ENCODE measurements around the gene KPNA3.

The KPNA3 gene

DNA sequence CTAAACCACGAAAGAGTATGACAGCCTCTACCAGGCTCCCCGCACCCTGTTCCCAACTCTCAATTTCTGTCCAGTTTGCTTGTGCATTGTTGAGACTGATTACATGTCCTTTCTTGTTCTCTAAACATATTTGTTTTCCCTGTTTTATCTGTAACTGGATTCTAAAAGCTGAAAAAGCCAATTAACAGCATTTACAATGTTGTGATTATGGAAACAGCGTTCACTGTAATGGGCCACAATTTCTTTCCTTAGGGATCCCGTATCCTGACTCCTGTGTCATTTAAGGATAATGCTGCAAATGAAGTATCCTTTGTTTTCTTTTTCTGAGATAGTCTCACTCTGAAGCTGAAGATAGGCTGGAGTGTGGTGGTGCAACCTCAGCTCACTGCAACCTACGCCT is 121.7 kb downstream of the KPNA3 start:
- no peak for DNase-seq

DNA sequence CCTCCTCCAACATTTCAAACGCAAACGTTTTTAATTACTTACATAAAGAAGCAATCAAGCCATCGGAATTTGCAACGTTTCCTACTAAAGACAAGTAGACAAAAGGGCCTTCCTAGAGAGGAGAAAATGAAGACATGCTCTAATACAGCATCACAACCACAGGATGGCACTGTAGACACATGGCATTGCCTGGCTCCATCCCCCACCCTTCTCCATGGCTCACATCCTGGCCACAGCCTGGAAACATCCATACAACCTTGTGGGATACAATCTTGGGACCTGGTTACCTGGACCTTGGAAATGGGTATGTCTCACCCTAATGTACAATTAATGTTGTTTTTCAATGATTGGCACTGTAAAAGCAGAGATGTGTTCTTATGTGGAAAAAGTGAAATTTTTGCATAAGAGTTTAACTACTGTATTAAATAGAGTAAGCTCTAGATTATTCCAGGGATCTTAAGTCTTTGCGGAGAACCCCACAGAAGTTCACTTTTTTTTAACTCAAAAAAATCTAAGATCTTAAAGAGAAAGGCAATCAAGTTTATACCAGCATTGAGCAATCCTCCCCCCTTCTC is 122.7 kb downstream of the KPNA3 start:
- DNase-seq = no peak

DNA sequence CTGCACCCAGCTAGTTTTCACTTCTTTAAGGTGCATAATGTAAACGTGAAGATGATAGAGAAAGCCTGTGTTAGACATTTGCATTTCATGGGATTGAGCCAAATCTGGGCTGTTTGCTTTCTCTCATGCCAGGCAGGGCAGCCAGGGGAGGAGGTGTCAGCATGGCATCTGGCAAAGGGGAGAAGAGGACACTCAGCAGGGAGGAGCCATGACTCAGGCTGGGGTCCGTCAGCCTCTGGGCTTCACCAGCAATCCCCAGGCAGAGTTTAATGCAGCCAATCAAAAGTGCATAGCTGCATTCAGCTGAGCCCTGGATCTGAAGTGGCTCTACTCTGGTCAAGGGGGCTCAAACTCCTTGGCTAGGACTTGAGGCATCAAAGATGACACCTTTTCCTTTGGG is 124.7 kb downstream of the KPNA3 start:
- no peak for DNase-seq

DNA sequence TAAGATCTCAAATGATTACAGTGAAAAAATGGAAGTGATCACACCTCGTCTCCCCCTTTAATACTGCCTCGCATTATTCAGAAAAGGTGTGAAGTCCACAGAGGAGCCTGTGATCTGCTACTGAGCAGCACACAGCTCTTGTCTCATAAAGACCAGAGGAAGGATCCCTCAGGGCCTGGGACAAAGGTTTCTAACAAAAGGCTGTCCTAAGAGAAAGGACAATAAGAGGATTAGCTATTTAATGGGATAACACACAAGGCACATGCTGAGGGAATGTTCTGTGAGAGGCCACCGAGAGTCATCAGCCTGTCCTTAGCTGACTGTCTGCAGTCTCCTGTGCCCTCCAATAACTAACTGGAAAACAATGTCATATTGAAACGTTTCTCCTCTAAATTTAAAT is 127.9 kb downstream of the KPNA3 start:
- DNase-seq = no peak

DNA sequence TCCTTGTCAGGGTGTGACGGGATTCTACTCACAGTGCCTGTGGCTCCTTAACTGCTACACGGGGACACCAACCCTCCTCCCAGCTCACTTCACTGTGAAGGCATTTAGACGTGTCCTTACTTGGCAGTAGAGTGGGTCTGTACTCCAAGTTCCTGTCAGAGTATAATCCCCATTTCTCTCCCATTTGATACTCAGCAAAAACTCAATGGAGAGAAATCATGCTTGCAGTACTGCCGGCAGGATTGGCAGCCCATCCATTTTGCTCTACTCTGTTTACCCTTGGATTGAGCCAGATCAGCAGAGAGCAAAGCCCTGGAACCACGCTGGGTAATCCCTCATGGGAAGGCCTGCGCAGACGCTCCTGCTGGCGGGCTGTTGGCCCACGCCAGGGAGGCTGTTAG is 135.2 kb downstream of the KPNA3 start:
- DNase-seq = no peak

DNA sequence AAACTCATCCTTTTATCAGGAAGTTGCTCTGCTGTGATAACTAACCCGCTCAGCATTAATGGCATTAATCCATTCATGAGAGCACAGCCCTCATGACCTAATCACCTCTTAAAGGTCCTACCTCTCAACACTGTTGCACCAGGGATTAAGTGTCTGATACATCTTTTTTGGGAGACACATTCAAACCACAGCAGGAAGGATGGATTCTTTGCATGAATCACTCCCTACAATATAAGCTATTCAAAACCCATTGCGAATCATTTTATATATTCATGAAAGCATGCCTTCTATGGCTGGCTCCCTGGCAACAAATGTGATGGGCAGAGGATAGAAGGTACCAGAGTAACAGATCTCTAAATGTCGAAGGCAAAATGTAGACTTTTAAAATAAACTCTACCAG is 136.6 kb downstream of the KPNA3 start:
- no peak for DNase-seq

DNA sequence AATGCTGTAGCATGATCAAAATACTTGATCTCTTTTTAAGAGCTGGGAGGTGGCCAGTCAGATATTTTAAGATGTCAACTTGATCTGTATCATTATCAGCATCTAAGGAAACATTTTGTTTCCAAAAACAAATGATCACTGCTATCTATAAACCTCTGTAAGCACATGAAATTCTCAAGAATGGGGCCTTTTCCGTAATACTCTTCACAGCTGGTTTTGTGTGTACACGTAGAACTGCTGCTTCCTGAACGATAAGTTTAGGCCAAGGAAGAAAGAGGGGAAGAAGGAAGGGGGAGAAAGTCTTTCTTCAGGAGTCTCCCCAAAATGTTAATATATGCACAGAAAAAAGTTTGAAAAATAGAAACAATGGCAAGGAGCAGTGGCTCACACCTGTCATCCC is 138.5 kb downstream of the KPNA3 start:
- no peak for DNase-seq

DNA sequence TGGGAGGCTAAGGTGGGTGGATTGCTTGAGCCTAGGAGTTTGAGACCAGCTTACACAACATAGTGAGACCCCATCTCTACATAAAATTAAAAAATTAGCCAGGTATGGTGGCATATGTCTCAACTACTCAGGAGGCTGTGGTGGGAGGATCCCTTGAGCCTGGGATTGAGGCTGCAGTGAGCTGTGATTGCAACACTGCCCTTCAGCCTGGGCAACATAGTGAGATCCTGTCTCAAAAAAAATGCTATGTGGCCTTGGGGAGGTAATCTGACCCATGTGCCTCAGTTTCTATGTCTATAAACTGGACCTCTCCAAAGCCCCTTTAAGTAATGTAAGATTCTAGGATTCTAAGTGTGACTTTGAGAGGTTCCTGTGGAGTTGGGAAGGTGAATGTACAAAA is 139.0 kb downstream of the KPNA3 start:
- DNase-seq = no peak

DNA sequence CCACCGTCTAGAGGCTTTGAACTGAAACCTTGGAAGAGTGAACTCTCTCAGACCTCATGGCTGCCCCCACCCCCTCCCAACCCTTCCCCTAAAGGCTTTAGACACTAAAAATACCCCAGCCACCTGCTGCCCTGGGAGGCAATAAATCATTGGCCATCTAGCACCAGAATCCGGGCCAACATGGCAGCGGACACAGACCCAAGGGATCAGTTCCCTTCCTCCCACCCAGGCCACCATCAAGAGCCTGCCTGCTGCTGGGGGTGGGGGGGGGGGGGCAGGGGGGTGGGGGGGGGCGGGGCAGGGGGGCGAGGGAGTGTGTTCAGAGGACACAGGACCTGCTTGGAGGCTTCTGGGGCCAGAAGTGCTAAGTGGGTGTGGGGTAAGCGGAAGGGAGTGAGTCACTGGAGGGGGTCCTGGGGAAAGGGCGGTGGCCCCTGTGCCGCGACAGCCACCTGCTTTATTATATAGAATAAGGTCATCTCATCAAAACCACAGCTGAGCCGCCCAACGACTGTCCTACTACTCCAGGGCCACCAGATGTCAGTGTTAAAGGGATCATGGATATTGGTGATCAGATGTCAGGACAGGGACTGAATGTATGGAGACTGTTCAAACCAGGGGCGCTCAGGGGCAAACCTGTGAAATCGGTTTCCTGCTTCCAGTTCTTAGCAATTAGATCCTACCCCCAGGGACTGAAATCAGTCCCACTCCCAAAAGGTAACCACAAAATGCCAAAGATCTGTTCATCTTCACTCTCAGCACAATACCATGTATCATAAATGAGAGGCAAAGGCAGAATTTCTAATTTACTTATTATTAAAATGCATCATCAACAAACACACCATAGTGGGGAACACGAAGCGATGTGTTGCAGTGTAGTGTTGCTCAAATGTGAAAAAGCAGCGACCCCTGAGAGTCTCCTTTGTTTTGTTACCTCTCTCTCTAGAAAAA is 139.9 kb downstream of the KPNA3 start:
- no peak for DNase-seq

DNA sequence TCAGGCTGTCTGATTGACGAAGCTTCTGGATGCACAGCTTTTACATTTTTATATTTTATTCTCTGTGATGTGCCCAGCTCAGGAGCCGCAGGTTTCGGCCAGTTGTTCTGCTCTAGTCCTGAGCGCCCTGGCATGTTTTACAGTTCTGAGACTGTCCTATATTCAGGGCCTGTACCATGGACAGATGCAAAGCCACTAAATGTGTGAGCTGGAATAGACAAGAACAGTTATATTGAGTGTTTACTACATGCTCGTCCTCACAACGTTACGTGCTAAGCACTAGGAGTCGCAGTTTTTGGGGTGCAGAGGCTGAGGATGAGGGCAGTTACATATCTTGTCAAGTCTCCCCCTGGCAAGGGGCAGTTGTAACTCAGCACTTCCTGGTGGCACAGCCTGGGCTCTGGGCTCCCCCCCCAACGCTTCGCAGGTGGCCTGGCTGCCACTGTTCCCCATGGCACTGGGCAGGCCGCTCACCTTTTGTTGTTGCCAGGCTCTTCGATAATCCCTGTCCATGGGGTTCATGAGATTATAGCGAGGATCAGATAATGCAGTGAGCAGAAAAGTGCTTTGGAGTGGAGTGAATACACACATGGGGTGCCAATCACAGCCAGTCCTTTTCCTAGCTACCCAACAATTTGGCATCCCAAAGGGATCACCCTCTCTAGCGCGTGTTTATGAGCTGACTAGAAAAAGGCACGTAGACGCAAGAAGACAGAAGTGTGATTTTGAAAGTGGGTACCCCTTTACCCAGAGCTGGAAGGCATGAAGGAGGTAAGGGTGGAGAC is 140.7 kb downstream of the KPNA3 start:
- no peak for DNase-seq

DNA sequence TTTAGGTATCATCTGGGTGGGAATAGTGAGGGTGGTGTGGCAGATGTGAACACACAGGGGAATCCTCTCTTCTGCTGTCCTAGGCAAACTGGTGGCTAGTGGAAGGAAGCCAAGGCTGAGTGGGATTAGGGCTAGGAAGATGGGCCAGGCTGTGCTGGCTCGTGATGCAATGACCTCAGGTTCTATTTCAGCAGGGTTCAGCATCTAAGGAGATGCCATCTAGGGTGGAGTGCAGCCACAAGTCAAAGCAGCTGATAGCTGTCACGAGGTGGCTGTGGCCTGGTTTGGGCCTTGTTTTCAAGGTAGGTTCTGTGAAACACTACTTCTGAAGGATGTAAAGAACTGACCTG is 142.5 kb downstream of the KPNA3 start:
- no peak for DNase-seq

All from stimulated activated naive CD4-positive, alpha-beta T cell treated with Interleukin-2 at 50 U/mL for 16 hours (primary cell).